ENCODE data around the gene ACOT8. TPM values are rescaled to one million over a fixed set of nuclear protein-coding genes. Genes with fewer than 3 reads are reported as not detected.

The ACOT8 gene
- total and polyA plus RNA-seq, 2 of the 8 experiments (the other 6 are each of a cell fraction or from before 2014, with no cell fraction given): 37.6 to 88.8 TPM

DNA sequence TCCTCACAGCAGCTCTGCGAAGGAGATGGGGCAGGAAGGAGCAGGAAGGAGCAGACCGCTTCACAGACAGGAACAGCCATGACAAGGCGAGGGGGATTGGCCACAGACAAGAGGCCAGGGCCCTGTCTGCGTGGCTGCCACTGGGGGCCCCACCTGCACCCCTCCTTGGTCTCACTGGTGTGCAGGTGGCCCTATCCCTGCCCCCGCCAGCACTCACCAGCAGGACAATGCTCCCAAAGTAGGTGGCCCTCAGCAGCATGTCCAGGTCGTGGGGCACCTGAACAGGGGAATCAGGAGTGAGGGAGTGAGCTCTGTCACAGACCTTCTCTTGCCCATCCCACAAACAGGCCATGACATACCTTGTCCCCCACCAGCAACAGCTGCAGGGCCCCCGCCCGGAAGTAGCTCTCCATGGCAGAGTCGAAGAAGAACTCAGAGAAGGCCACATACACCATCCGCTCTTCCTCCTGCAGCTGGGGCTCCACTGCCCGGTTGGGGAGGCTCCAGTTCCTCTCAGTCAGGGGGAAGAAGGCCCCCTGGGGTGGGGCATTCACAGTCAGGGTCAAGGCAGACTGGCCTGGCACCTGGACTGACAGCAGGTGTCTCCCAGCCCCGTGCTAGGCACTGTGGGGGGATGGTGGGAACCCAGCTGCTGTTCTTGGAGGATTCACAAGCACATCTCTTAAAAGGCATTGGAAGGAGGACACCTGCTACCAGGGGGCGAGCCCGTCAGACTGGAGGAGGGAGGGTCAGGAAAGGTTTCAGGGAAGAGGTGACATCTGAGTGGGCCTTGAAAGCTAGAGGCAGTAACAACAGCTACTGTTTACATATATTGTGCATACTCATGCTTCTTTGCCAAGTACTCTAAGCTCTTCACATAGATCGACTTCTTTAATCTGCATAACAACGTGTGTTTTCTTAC, 47.7 kb upstream of the ACOT8 start (continued):
- TF ChIP-seq GABPA (IDR thresholded peaks at IDR 0.05; ENCODE audit: borderline replicate concordance, insufficient read depth, low read length): no peak

Measured in H1 (cell line).